ENCODE measurements around the gene TMEM247. TPM values are rescaled to one million over a fixed set of nuclear protein-coding genes. Genes with fewer than 3 reads are reported as not detected.
A peak's percentile ranks its signal among the peaks of the same experiment; 100 is the strongest.
"Not testable (repeated sequence)": the region's sequence is repeated elsewhere in the genome, so short reads cannot be mapped to it uniquely, and the experiment has no call there.

Gene TMEM247
- total RNA-seq, 2 experiments from 2014 or later: not detected

GRCh38 chr2:46471019-46471583 is 8.3 kb upstream of the TMEM247 start:
- H3K27ac ChIP-seq (ENCODE audit: low read depth in 1 of 2, low read length in 2 of 2): no peak overlapping the region
- intact Hi-C loops (cut with DNase I, micrococcal nuclease): no loop called here
- Mint-ChIP-seq H3K4me3 (no peak overlapping the region), H3K36me3 (ENCODE audit: low read depth) (peaks cover 9% of the 10 kb centered on the region), H3K27ac (no peak overlapping the region), H3K27me3 (no peaks in the 10 kb centered on the region), H3K4me1 (ENCODE audit: low read depth) (no peaks in the 10 kb centered on the region), H3K9me3 (peaks cover 8% of the 10 kb centered on the region)
- no peaks in the 10 kb centered on the region for H3K36me3 ChIP-seq (ENCODE audit: insufficient read depth, low read length)
- DNase-seq: no peak
- H3K27me3 ChIP-seq (ENCODE audit: control insufficient read depth in 1 of 2, insufficient read depth in 2 of 2, low read length in 2 of 2): no peaks in the 10 kb centered on the region
- no peaks in the 10 kb centered on the region for H3K4me1 ChIP-seq (ENCODE audit: insufficient read depth, low read length)
- H3K4me3 ChIP-seq (ENCODE audit: low read length): no peak overlapping the region
- no peak for ATAC-seq (ENCODE audit: poor library complexity)
- ChIA-PET POLR2A (interaction anchor here (1.3 kb wide), 1 partner anchor 178 kb away, joined by 3 read pairs; no protein-coding TSS in a partner anchor), CTCF (interaction anchor here (1.5 kb wide), 1 partner anchor 179 kb away, joined by 3 read pairs; no protein-coding TSS in a partner anchor)
- TF ChIP-seq CTCF (IDR thresholded peaks at IDR 0.05): no peak
- no peaks in the 10 kb centered on the region for H3K9me3 ChIP-seq (ENCODE audit: control insufficient read depth in 1 of 2, insufficient read depth in 1 of 2, low read length in 2 of 2)

DNA sequence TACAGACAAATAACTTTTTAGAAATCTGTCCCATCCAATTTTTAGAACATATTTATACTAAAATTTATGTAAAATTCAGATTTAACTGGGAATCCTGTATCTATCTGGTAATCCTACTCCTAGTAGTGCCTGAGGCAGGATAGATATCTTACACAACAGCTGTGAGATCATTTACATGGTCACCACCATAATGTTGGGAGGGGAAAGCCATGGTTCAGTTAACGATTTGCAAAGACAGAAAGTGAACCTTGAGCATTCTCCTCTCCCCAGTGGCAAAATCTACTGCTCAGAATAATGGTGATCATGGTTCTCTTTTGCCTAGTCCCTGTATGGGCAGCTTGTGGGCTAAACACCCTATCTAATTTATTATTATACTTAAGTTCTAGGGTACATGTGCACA is 7.7 kb upstream of the TMEM247 start:
- Mint-ChIP-seq H3K27me3 (no peaks in the 10 kb centered on the region), H3K4me1 (ENCODE audit: low read depth) (peaks cover 5% of the 10 kb centered on the region), H3K36me3 (ENCODE audit: low read depth) (peaks cover 13% of the 10 kb centered on the region), H3K9me3 (peaks cover 9% of the 10 kb centered on the region), H3K27ac (no peak overlapping the region), H3K4me3 (no peak overlapping the region)
- intact Hi-C loops (cut with DNase I, micrococcal nuclease): no loop called here
- Histone ChIP-seq H3K4me3 (ENCODE audit: low read length) (no peak overlapping the region), H3K27ac (ENCODE audit: low read depth in 1 of 2, low read length in 2 of 2) (no peak overlapping the region), H3K4me1 (ENCODE audit: insufficient read depth, low read length) (peaks cover under 1% of the 10 kb centered on the region), H3K36me3 (ENCODE audit: insufficient read depth, low read length) (no peaks in the 10 kb centered on the region), H3K27me3 (ENCODE audit: control insufficient read depth in 1 of 2, insufficient read depth in 2 of 2, low read length in 2 of 2) (no peaks in the 10 kb centered on the region), H3K9me3 (ENCODE audit: control insufficient read depth in 1 of 2, insufficient read depth in 1 of 2, low read length in 2 of 2) (no peaks in the 10 kb centered on the region)
- DNase-seq (no peak), ATAC-seq (ENCODE audit: poor library complexity) (no peak)
- ChIA-PET POLR2A (interaction anchor here (0.6 kb wide), 1 partner anchor 229 kb away, joined by 3 read pairs; no protein-coding TSS in a partner anchor), CTCF (interaction anchor here (0.9 kb wide), 1 partner anchor 11 kb away, joined by 4 read pairs; no protein-coding TSS in a partner anchor)
- no peak for TF ChIP-seq CTCF (IDR thresholded peaks at IDR 0.05)

- H3K9me3 Mint-ChIP-seq; H3K27ac Mint-ChIP-seq; H3K9me3 ChIP-seq (ENCODE audit: control insufficient read depth in 1 of 2, insufficient read depth in 1 of 2, low read length in 2 of 2); H3K36me3 ChIP-seq (ENCODE audit: insufficient read depth, low read length); H3K4me1 ChIP-seq (ENCODE audit: insufficient read depth, low read length); H3K27me3 Mint-ChIP-seq; H3K4me3 Mint-ChIP-seq; H3K27me3 ChIP-seq (ENCODE audit: control insufficient read depth in 1 of 2, insufficient read depth in 2 of 2, low read length in 2 of 2); H3K4me3 ChIP-seq (ENCODE audit: low read length); ATAC-seq (ENCODE audit: poor library complexity); H3K27ac ChIP-seq (ENCODE audit: low read depth in 1 of 2, low read length in 2 of 2); H3K4me1 Mint-ChIP-seq (ENCODE audit: low read depth); intact Hi-C loops (cut with DNase I, micrococcal nuclease); DNase-seq: not testable (repeated sequence)
- ChIA-PET CTCF (interaction anchor here (0.9 kb wide), 1 partner anchor 12 kb away, joined by 4 read pairs; no protein-coding TSS in a partner anchor), POLR2A (interaction anchor here (0.6 kb wide), 1 partner anchor 230 kb away, joined by 3 read pairs; no protein-coding TSS in a partner anchor)
- peaks cover 17% of the 10 kb centered on the region for H3K36me3 Mint-ChIP-seq (ENCODE audit: low read depth)
Observed at GRCh38 chr2:46472165-46472564, 7.2 kb upstream of the TMEM247 start.

DNA sequence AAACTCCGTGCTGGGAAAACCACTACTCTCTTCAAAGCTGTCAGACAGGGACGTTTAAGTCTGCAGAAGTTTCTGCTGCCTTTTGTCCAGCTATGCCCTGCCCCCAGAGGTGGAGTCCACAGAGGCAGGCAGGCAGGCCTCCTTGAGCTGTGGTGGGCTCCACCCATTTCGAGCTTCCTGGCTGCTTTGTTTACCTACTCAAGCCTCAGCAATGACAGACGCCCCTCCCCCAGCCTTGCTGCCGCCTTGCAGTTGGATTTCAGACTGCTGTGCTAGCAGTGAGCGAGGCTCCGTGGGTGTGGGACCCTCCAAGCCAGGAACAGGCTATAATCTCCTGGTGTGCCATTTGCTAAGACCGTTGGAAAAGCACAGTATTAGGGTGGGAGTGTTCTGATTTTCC is 1.9 kb upstream of the TMEM247 start:
- H3K4me3 ChIP-seq (ENCODE audit: low read length); POLR2A ChIA-PET; H3K27me3 ChIP-seq (ENCODE audit: control insufficient read depth in 1 of 2, insufficient read depth in 2 of 2, low read length in 2 of 2); H3K36me3 ChIP-seq (ENCODE audit: insufficient read depth, low read length); H3K27ac ChIP-seq (ENCODE audit: low read depth in 1 of 2, low read length in 2 of 2); CTCF ChIA-PET; H3K27me3 Mint-ChIP-seq; ATAC-seq (ENCODE audit: poor library complexity); H3K9me3 Mint-ChIP-seq; intact Hi-C loops (cut with DNase I, micrococcal nuclease): not testable (repeated sequence)
- Histone ChIP-seq H3K4me1 (ENCODE audit: insufficient read depth, low read length) (peaks cover 17% of the 10 kb centered on the region), H3K9me3 (ENCODE audit: control insufficient read depth in 1 of 2, insufficient read depth in 1 of 2, low read length in 2 of 2) (peaks cover 0 to 14% of the 10 kb centered on the region in 2 experiments)
- peak overlapping the region; percentile 9 for H3K27ac Mint-ChIP-seq
- H3K4me3 Mint-ChIP-seq: peak overlapping the region; percentile 42
- peaks cover 29% of the 10 kb centered on the region for H3K4me1 Mint-ChIP-seq (ENCODE audit: low read depth)
- peak in 9 of 14 experiments; percentile 19 to 63 (median 31) for DNase-seq
- H3K36me3 Mint-ChIP-seq (ENCODE audit: low read depth): peaks cover 17% of the 10 kb centered on the region

Data from CD4-positive, alpha-beta T cell (primary cell).